Liver (tissue), 3 donors: ENCODE results near the gene LGR4.

Experiments used
- CTCF ChIP-seq: fragments of 150-350 bp; IDR thresholded peaks from 2 replicates; pipeline ENCODE4 v1.5.1; 2017; ENCODE audit warnings: improper control_type of control experiment, low read depth, low read length; ENCODE audit not compliant: missing input control
- EGR1 ChIP-seq, 2 donors: IDR thresholded peaks; 2 replicates each; pipeline ENCODE4 v1.6.1; 2016 to 2018; ENCODE audit warnings: antibody characterized with exemption in 2 of 2, low read depth in 2 of 2
- GABPA ChIP-seq, 2 donors: IDR thresholded peaks in 1 of 2; conservative IDR thresholded peaks in 1 of 2; 2 replicates each; pipeline ENCODE4 v1.6.1; 2016; ENCODE audit warnings: antibody characterized with exemption in 2 of 2, mild to moderate bottlenecking in 1 of 2, moderate library complexity in 1 of 2
- HNF4A ChIP-seq, 2 donors: conservative IDR thresholded peaks; 2 replicates each; pipeline ENCODE4 v1.6.1; 2016; ENCODE audit warnings: antibody characterized with exemption in 2 of 2, mild to moderate bottlenecking in 2 of 2
- MAX ChIP-seq: IDR thresholded peaks from 2 replicates; pipeline ENCODE4 v1.6.1; 2016; ENCODE audit warnings: antibody characterized with exemption
- RAD21 ChIP-seq, 2 donors: IDR thresholded peaks; 2 replicates each; pipeline ENCODE4 v1.6.1; 2016; ENCODE audit warnings: antibody characterized with exemption in 2 of 2, mild to moderate bottlenecking in 2 of 2
- SP1 ChIP-seq: IDR thresholded peaks from 2 replicates; pipeline ENCODE4 v1.6.1; 2018; ENCODE audit warnings: antibody characterized with exemption, mild to moderate bottlenecking
- TAF1 ChIP-seq: conservative IDR thresholded peaks from 2 replicates; pipeline ENCODE4 v1.6.1; 2016; ENCODE audit warnings: antibody characterized with exemption, mild to moderate bottlenecking
- YY1 ChIP-seq: IDR thresholded peaks from 2 replicates; pipeline ENCODE4 v1.6.1; 2016; ENCODE audit warnings: antibody characterized with exemption, mild to moderate bottlenecking
- donor health status: healthy.
- donor health status: healthy.

DNA sequence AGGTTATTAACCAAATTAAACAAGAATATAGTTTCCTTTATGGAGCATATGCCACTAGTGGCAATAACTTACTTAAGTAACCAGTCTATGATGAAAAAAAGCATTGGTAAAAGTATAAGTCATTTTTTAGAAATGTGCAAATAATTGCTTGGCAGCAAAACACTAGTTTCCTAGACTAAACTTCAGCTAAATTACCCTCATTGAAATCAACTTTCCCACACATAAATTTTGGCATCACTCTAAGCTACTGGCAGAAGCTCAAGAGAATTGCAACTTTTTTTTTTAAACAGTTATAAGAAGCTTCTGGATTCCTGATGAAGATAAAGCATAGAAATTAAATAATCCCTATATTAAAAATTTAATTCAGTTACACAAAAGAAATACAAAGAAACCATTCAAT is 122.1 kb downstream of the LGR4 start:
- TF ChIP-seq GABPA (IDR thresholded peaks at IDR 0.05 in 1 of 2, conservative IDR thresholded peaks at IDR 0.05 in 1 of 2) (no peak), MAX (no peak), CTCF (no peak), SP1 (no peak), RAD21 (IDR thresholded peaks at IDR 0.05) (no peak), YY1 (peak; percentile 13), TAF1 (no peak), HNF4A (conservative IDR thresholded peaks at IDR 0.05) (no peak), EGR1 (IDR thresholded peaks at IDR 0.05; ENCODE audit: low read depth in 2 of 2) (no peak)
